ENCODE data around the gene FRMD5.
"Not testable (repeated sequence)": the region's sequence is repeated elsewhere in the genome, so short reads cannot be mapped to it uniquely, and the experiment has no call there.

Gene FRMD5

DNA sequence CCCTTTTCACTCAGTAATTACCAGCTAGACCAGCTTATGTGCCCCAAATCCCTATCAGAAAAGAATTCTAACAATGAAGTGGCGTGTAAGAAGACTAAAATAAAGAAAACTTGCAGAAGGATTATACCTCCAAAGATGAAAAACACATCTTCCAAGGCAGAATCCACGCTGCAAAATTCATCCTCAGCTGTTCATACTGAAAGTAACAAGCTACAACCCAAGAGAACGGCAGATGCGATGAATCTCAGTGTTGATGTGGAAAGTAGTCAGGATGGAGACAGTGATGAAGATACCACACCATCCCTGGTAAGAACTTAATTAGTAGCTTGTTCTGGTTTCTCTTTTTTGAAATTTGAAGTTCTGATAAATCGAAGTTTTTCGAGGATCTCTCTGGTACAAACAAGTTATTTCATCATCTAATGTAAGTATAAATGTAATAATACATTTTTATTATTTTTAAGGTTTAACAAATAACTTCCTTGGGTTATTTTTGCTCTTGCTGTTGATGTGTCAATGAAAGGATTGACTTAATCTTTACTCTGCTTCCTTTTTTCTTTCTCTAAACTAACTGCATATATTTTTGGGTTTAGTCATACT is 366.9 kb downstream of the FRMD5 start:
- peak in 1 of 2 donors; percentile 8 for DNase-seq

DNA sequence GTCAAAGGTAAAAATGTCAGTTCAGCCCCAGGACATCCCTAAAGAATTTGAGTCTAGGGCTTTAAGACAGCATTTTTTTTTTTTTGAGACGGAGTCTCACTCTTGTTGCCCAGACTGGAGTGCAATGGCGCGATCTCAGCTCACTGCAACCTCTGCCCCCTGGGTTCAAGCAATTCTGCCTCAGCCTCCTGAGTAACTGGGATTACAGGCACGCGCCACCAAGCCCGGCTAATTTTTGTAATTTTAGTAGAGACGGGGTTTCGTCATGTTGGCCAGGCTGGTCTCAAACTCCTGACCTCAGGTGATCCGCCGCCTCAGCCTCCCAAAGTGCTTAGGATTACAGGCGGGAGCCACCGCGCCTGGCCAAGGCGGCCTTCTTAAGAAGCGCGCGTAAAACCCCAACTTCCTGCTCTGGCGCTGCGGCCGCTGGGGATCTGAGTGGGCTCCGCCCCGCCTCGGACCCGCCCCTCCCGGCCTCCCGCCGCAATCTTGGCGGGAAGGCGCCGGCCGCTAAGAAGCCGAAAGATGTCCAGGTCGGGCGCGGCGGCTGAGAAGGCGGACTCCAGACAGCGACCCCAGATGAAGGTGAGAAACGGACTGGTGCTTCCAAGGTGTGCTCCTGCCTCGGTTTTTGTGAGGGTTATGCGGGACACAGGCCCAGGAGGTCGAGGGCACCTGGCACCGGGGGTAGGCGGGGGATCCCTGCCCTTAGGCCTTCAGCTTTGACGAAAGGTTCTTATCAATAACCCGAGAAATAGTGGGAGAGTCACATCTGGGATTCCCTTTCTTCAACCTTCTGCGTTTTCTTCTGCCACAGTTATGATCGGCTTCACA is 368.3 kb downstream of the FRMD5 start, which contains the start of gene WDR76:
WDR76 (plus strand) TSS at position 495 of the 834 bp plus-strand sequence; CDS start at position 526, 31 bp downstream.
- DNase-seq = peak; percentile 53 to 64

DNA sequence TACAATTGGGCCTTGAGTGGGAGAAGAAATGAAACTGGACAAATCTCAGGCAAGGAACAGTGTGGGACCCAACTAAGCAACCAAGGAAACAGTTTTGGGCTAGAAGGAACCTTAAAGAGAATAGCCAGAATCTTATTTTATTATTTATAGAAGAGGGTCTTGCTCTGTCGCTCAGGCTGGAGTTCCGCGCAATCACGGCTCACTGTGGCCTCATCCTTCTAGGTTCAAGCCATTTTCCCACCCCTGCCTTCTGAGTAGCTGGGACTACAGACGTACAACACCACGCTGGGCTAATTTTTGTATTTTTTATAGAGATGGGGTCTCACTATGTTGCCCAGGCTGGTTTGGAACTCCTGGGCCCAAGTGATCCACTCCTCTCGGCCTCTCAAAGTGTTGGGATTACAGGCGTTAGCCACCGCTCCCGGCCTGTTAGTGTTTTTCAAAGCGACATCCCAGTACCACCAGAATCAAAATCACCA is 369.0 kb downstream of the FRMD5 start:
- DNase-seq = no peak

DNA sequence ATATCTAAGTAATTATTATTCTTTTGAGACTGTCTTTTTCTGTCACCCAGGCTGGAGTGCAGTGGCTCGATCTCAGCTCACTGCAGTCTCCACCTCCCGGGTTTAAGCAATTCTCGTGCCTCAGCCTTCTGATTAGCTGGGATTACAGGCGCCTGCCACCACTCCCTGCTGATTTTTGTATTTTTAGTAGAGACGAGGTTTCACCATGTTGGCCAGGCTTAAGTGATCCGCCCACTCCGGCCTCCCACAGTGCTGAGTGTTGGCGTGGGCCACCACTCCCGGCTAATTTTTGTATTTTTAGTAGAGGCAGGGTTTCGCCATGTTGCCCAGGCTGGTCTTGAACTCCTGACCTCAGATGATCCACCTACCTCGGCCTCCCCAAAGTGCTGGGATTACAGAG is 369.8 kb downstream of the FRMD5 start:
- DNase-seq = not testable (repeated sequence)

DNA sequence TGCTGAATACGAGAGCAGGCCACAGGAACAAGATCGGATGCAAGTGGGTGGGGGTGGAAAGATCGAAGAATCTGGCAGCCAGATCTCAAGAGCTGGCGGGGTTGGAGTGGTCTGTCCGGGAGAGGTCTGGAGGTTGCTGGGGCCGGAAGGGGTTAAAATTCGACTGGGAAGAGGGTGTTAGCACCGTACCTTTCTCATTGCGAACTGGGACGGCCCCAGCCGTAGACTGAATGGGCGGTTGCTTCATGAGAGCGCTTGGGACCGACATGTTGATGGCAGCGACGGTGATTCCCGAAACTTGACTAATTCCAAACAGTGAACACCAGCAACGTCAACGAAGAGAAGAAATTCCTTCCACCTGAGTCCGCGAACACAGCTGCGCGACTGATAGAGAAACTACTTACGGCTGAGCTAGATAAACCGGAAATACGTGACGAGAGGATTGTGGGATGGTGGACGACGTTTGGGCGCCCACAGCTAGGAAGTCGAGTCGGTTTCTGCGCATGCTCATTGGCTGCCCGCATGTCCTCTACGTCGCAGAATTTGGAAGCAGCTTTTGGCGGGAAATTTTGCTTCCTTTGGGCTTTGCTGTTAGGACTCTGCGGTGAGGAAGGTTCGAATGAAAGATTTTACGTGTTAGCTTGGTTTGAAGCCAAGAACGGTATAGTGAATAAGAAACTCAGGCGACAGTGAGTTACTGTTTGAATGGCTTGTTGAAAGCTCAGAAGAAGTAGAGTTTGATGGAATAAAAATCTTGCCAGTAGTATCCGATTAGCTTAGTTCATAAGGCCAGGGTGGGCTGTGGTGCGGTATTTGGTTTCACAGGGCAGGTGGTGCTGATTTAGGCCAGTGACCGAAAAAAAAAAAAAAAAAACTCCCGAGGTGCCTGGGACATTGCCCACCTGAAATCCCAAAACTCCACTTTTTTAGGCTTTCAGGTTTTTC is 370.5 kb downstream of the FRMD5 start, which contains the start of gene MFAP1:
MFAP1 (minus strand) TSS at position 389 of the 945 bp plus-strand sequence; CDS start at position 268, 121 bp downstream.
- DNase-seq = peak; percentile 89 to 95

DNA sequence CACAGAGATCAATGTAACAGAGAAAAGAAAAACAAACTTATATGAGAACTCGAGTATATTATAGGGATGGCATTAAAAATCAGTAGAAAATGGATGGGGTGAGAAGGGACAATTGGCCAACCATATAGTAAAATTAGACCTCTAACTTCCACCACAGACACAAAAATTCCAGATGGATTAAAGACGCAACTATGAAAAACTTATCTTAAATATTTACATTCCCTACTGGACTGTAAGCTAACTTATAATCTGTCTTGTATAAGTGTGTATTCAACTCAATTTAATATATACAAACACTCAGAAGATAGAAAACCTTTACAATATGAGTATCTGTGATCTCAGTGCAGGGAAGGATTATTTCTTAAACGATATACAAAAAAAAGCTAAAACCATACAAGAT is 373.6 kb downstream of the FRMD5 start:
- DNase-seq = no peak

All from activated CD4-positive, alpha-beta T cell treated with anti-CD3 and anti-CD28 coated beads for 4 hours (primary cell).